Measurements from ENCODE around the gene AP1B1. TPM values are rescaled to one million over a fixed set of nuclear protein-coding genes. Genes with fewer than 3 reads are reported as not detected.

The AP1B1 gene
- total RNA-seq, 1 experiment from 2014 or later = 77.9 TPM

DNA sequence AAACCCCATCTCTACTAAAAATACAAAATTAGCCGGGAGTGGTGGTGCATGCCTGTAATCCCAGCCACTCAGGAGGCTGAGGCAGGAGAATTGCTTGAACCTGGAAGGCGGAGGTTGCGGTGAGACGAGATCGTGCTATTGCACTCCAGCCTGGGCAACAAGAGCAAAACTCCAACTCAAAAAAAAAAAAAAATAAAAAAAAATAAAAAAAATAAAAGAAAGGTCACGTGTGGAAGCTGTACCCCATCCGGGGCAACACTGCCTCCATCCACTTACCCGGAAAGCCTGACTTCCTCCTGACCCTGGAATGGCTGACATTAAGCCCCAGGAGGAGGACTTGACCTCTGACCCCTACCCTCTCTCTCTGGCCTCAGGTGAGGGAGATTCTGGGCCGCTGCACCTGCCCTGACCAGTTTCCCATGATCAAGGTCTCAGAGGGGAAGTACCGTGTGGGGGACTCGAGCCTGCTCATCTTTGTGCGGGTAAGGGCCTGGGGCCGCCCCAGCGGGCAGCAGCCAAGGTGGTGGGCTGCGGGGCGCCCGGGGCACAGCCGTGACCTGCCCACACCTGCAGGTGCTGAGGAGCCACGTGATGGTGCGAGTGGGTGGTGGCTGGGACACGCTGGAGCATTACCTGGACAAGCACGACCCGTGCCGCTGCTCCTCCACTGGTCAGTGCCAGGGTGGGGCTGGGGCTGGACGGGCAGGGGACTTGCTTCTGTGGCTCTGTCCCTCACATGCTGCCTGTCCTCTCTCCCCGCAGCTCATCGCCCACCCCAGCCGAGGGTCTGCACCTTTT lies 78.1 kb downstream of the AP1B1 start (continued):
- TF ChIP-seq SOX15 (CRISPR knock-in tag; IDR thresholded peaks at IDR 0.05) = no peak

DNA sequence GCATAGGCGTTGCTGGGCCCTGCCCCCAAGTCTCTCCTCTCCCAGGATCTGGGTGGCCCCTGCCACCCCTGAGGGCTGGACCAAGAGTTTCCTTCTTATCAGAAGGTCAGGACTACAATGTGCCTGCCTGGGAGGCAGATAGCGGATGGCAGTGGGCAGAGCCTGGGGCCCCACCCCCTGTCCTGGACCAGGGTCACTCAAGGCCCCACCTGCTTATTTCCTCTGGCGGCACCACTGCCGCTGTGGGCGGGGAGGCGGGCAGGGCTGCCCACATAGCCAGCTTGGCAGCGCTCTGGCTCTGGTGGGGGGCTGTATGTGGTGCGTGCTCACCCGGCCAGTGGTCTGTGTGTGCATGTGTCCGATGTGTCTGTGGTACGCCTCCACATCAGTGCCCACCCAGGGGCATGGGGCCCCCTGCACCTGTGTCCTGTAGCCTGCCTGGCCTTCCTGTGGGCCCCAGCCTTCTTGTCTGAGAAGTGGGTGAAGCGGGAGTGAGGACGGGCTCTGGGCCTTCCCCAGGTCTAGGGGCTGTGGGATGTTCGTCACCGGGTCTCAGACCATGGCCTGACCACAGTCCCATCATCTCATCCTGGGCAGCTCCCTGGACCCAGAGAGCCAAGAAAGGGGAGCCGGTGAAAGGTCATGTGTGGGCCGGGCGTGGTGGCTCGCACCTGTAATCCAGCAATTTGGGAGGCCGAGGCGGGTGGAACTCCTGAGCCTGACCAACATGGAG lies 78.9 kb downstream of the AP1B1 start:
- DNase-seq (ENCODE audit: low spot score) (no peak), ATAC-seq (no peak)
- Mint-ChIP-seq H3K27ac (no peak overlapping the region), H3K36me3 (peaks cover 6% of the 10 kb centered on the region; the same call in 1 of the 2 replicates), H3K4me3 (no peak overlapping the region), H3K9me3 (no peaks in the 10 kb centered on the region), H3K27me3 (ENCODE audit: low read depth) (peaks cover 29% of the 10 kb centered on the region), H3K4me1 (peaks cover 29% of the 10 kb centered on the region)
- TF ChIP-seq, protein P1, sequence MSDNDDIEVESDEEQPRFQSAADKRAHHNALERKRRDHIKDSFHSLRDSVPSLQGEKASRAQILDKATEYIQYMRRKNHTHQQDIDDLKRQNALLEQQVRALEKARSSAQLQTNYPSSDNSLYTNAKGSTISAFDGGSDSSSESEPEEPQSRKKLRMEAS (CRISPR knock-in tag; IDR thresholded peaks at IDR 0.05) = no peak
- TF ChIP-seq, protein P2, sequence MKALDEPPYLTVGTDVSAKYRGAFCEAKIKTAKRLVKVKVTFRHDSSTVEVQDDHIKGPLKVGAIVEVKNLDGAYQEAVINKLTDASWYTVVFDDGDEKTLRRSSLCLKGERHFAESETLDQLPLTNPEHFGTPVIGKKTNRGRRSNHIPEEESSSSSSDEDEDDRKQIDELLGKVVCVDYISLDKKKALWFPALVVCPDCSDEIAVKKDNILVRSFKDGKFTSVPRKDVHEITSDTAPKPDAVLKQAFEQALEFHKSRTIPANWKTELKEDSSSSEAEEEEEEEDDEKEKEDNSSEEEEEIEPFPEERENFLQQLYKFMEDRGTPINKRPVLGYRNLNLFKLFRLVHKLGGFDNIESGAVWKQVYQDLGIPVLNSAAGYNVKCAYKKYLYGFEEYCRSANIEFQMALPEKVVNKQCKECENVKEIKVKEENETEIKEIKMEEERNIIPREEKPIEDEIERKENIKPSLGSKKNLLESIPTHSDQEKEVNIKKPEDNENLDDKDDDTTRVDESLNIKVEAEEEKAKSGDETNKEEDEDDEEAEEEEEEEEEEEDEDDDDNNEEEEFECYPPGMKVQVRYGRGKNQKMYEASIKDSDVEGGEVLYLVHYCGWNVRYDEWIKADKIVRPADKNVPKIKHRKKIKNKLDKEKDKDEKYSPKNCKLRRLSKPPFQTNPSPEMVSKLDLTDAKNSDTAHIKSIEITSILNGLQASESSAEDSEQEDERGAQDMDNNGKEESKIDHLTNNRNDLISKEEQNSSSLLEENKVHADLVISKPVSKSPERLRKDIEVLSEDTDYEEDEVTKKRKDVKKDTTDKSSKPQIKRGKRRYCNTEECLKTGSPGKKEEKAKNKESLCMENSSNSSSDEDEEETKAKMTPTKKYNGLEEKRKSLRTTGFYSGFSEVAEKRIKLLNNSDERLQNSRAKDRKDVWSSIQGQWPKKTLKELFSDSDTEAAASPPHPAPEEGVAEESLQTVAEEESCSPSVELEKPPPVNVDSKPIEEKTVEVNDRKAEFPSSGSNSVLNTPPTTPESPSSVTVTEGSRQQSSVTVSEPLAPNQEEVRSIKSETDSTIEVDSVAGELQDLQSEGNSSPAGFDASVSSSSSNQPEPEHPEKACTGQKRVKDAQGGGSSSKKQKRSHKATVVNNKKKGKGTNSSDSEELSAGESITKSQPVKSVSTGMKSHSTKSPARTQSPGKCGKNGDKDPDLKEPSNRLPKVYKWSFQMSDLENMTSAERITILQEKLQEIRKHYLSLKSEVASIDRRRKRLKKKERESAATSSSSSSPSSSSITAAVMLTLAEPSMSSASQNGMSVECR (CRISPR knock-in tag; IDR thresholded peaks at IDR 0.05; ENCODE audit: borderline replicate concordance) = no peak
- TF ChIP-seq OVOL2 (CRISPR knock-in tag; IDR thresholded peaks at IDR 0.05; ENCODE audit: borderline replicate concordance) = no peak
- no peak for TF ChIP-seq IRF2 (CRISPR knock-in tag; IDR thresholded peaks at IDR 0.05; ENCODE audit: borderline replicate concordance, low read depth)
- TF ChIP-seq FOXP1 (CRISPR knock-in tag; IDR thresholded peaks at IDR 0.05; ENCODE audit: borderline replicate concordance) = no peak
- TF ChIP-seq, protein P3, sequence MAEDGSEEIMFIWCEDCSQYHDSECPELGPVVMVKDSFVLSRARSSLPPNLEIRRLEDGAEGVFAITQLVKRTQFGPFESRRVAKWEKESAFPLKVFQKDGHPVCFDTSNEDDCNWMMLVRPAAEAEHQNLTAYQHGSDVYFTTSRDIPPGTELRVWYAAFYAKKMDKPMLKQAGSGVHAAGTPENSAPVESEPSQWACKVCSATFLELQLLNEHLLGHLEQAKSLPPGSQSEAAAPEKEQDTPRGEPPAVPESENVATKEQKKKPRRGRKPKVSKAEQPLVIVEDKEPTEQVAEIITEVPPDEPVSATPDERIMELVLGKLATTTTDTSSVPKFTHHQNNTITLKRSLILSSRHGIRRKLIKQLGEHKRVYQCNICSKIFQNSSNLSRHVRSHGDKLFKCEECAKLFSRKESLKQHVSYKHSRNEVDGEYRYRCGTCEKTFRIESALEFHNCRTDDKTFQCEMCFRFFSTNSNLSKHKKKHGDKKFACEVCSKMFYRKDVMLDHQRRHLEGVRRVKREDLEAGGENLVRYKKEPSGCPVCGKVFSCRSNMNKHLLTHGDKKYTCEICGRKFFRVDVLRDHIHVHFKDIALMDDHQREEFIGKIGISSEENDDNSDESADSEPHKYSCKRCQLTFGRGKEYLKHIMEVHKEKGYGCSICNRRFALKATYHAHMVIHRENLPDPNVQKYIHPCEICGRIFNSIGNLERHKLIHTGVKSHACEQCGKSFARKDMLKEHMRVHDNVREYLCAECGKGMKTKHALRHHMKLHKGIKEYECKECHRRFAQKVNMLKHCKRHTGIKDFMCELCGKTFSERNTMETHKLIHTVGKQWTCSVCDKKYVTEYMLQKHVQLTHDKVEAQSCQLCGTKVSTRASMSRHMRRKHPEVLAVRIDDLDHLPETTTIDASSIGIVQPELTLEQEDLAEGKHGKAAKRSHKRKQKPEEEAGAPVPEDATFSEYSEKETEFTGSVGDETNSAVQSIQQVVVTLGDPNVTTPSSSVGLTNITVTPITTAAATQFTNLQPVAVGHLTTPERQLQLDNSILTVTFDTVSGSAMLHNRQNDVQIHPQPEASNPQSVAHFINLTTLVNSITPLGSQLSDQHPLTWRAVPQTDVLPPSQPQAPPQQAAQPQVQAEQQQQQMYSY (CRISPR knock-in tag; IDR thresholded peaks at IDR 0.05) = no peak
- TF ChIP-seq ZNF121 (CRISPR knock-in tag; IDR thresholded peaks at IDR 0.05) = no peak
- no peak for TF ChIP-seq NFYB (CRISPR knock-in tag; conservative IDR thresholded peaks at IDR 0.05; ENCODE audit: low read depth)
- no peak for TF ChIP-seq ZNF263 (CRISPR knock-in tag; IDR thresholded peaks at IDR 0.05; ENCODE audit: low read depth)
- no peak for TF ChIP-seq TCF7 (CRISPR knock-in tag; IDR thresholded peaks at IDR 0.05; ENCODE audit: low read depth)
- TF ChIP-seq, protein P4, sequence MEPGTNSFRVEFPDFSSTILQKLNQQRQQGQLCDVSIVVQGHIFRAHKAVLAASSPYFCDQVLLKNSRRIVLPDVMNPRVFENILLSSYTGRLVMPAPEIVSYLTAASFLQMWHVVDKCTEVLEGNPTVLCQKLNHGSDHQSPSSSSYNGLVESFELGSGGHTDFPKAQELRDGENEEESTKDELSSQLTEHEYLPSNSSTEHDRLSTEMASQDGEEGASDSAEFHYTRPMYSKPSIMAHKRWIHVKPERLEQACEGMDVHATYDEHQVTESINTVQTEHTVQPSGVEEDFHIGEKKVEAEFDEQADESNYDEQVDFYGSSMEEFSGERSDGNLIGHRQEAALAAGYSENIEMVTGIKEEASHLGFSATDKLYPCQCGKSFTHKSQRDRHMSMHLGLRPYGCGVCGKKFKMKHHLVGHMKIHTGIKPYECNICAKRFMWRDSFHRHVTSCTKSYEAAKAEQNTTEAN (CRISPR knock-in tag; IDR thresholded peaks at IDR 0.05) = no peak
- TF ChIP-seq NFATC4 (CRISPR knock-in tag; IDR thresholded peaks at IDR 0.05) = no peak
- TF ChIP-seq ZNF396 (CRISPR knock-in tag; IDR thresholded peaks at IDR 0.05; ENCODE audit: borderline replicate concordance) = no peak
- TF ChIP-seq JAZF1 (CRISPR knock-in tag; IDR thresholded peaks at IDR 0.05) = no peak
- TF ChIP-seq TEAD1 (CRISPR knock-in tag; IDR thresholded peaks at IDR 0.05) = no peak
- no peak for TF ChIP-seq NR1H2 (CRISPR knock-in tag; IDR thresholded peaks at IDR 0.05)
- TF ChIP-seq ZNF138 (CRISPR knock-in tag; conservative IDR thresholded peaks at IDR 0.05) = no peak
- TF ChIP-seq, protein P5, sequence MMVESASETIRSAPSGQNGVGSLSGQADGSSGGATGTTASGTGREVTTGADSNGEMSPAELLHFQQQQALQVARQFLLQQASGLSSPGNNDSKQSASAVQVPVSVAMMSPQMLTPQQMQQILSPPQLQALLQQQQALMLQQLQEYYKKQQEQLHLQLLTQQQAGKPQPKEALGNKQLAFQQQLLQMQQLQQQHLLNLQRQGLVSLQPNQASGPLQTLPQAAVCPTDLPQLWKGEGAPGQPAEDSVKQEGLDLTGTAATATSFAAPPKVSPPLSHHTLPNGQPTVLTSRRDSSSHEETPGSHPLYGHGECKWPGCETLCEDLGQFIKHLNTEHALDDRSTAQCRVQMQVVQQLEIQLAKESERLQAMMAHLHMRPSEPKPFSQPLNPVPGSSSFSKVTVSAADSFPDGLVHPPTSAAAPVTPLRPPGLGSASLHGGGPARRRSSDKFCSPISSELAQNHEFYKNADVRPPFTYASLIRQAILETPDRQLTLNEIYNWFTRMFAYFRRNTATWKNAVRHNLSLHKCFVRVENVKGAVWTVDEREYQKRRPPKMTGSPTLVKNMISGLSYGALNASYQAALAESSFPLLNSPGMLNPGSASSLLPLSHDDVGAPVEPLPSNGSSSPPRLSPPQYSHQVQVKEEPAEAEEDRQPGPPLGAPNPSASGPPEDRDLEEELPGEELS (CRISPR knock-in tag; IDR thresholded peaks at IDR 0.05) = no peak
- ChIA-PET POLR2A (no interaction called here), CTCF (interaction anchor here (1.1 kb wide), 1 partner anchor 107 kb away, joined by 3 read pairs; no protein-coding TSS in a partner anchor)
